NCI-H2196 (cell line): Measurements from ENCODE around the gene EYS.
"Not testable (repeated sequence)": the region's sequence is repeated elsewhere in the genome, so short reads cannot be mapped to it uniquely, and the experiment has no call there.

Experiments used
- DNase-seq: peaks from one replicate; lab custom pipeline; 2025; ENCODE audit not compliant: unreplicated experiment; lab: John Stamatoyannopoulos, UW

The EYS gene

GRCh38 chr6:65469650-65470049 lies 237.4 kb downstream of the EYS start:
- DNase-seq: no peak

- DNase-seq: no peak
Measured at GRCh38 chr6:65468307-65468706, 238.7 kb downstream of the EYS start.

- no peak for DNase-seq
Measured at GRCh38 chr6:65461121-65461520, 245.9 kb downstream of the EYS start.

- DNase-seq: no peak
Measured at GRCh38 chr6:65452333-65452732, 254.7 kb downstream of the EYS start.

GRCh38 chr6:65450451-65450850 lies 256.6 kb downstream of the EYS start:
- DNase-seq: no peak

GRCh38 chr6:65449926-65450325 lies 257.1 kb downstream of the EYS start:
- no peak for DNase-seq

GRCh38 chr6:65448866-65449265 lies 258.2 kb downstream of the EYS start:
- no peak for DNase-seq

GRCh38 chr6:65436281-65436680 lies 270.7 kb downstream of the EYS start:
- no peak for DNase-seq

GRCh38 chr6:65416621-65417020 lies 290.4 kb downstream of the EYS start:
- no peak for DNase-seq

GRCh38 chr6:65410309-65410708 lies 296.7 kb downstream of the EYS start:
- DNase-seq: no peak

GRCh38 chr6:65402564-65402963 lies 304.5 kb downstream of the EYS start:
- DNase-seq: no peak

GRCh38 chr6:65399355-65400084 lies 307.5 kb downstream of the EYS start:
- no peak for DNase-seq

- DNase-seq: no peak
Measured at GRCh38 chr6:65398851-65399250, 308.2 kb downstream of the EYS start.

GRCh38 chr6:65350530-65350929 lies 356.5 kb downstream of the EYS start:
- DNase-seq: no peak

- not testable (repeated sequence) for DNase-seq
Measured at GRCh38 chr6:65302655-65303054, 404.4 kb downstream of the EYS start.

GRCh38 chr6:65299236-65299635 lies 407.8 kb downstream of the EYS start:
- no peak for DNase-seq

GRCh38 chr6:65295812-65296211 lies 411.2 kb downstream of the EYS start:
- DNase-seq: no peak

GRCh38 chr6:65289491-65289890 lies 417.5 kb downstream of the EYS start:
- DNase-seq: no peak

GRCh38 chr6:65285275-65285674 lies 421.8 kb downstream of the EYS start:
- DNase-seq: no peak

- DNase-seq: no peak
Measured at GRCh38 chr6:65280060-65280459, 427.0 kb downstream of the EYS start.

- no peak for DNase-seq
Measured at GRCh38 chr6:65262241-65262640, 444.8 kb downstream of the EYS start.

- DNase-seq: no peak
Measured at GRCh38 chr6:65259982-65260381, 447.0 kb downstream of the EYS start.

- DNase-seq: no peak
Measured at GRCh38 chr6:65259059-65259458, 448.0 kb downstream of the EYS start.
